GM18873 (cell line): ENCODE measurements around the gene PTPRD.

Experiments
- ATAC-seq: cut with Tn5 transposase; IDR thresholded peaks from one replicate; pipeline ENCODE4 v1.9.1; 2021; ENCODE audit warnings: mild to moderate bottlenecking, moderate library complexity, moderate number of reproducible peaks; ENCODE audit not compliant: unreplicated experiment, low FRiP score

PTPRD gene

GRCh38 chr9:8292657-8293056 lies 2320.1 kb downstream of the PTPRD start:
- no peak for ATAC-seq

- ATAC-seq: no peak
Measured at GRCh38 chr9:8289681-8290080, 2323.1 kb downstream of the PTPRD start.

DNA sequence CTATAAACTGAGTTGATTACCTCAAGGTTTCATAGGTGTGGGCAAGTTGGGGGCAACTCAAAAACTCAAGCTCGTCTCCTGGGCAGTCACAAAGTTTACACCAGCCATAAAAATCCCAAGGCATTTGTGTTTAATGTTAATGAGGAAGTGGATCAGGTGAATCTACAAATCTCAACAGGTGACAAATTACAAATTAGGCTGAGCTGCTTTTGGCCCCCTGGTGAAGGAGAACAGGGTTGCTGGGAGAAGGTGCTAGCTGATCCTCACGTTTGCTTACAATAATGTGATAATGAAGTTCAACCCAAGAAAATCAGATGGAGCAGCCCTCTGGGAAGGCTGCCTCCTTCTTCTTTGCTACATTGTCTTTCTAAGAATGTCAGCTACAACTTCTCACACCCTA lies 2324.8 kb downstream of the PTPRD start:
- ATAC-seq: no peak

- ATAC-seq: no peak
Measured at GRCh38 chr9:8287501-8287900, 2325.3 kb downstream of the PTPRD start.

- no peak for ATAC-seq
Measured at GRCh38 chr9:8284884-8285283, 2327.9 kb downstream of the PTPRD start.

DNA sequence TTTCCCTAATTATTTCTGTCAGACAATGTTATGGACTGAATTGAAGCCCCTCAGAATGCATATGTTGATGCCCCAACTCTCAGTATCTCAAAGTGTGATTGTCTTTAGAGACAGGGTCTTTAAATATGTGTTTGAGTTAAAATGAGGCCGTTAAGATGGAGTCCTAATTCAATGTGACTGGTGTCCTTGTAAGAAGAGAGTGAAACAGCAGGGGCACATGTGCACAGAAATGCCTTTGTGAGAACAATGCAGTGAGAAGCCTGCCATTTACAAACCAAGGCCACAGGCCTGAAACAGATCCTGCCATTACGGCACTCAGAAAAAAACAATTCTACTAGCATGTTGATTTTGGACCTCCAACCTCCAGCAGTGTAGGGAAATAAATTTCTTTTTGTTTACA lies 2330.3 kb downstream of the PTPRD start:
- no peak for ATAC-seq

DNA sequence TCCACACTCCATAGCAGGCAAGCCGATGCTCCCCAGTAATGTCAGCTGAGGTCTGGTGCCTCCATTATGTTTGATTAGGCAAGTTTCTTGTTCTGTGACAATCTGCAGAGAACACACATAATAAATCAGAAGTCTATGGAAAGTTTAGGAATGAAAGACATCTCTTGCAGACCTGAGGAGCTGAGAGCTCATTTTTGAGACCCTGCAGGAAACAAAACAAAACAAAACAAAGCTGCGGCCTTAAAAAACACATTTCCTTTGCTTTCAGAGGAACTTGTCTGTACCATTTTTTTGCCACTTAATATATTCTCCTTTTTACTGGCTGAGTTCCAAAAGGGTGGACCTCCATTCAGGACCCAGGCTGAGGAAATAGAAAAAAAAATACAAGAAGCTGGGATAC lies 2332.0 kb downstream of the PTPRD start:
- no peak for ATAC-seq

GRCh38 chr9:8278048-8278447 lies 2334.8 kb downstream of the PTPRD start:
- ATAC-seq: no peak

DNA sequence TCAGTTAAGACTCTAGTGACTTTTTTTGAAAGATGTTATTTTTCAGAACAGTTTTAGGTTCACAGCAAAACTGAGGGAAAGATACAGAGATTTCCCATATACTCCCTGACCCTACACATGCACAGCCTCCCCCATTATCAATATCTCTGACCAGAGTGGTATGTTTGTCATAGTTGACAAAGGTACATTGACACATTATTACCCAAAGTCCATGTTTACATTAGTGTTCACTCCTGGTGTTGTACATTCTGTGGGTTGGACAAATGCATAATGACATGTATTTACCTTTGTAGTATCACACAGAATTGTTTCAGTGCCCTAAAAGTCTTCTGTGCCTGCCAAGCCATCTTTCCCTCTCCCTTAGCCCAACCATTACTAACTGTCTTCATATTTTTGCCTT lies 2342.6 kb downstream of the PTPRD start:
- no peak for ATAC-seq

- no peak for ATAC-seq
Measured at GRCh38 chr9:8268881-8269280, 2343.9 kb downstream of the PTPRD start.

GRCh38 chr9:8268216-8268878 lies 2344.5 kb downstream of the PTPRD start:
- ATAC-seq: no peak

DNA sequence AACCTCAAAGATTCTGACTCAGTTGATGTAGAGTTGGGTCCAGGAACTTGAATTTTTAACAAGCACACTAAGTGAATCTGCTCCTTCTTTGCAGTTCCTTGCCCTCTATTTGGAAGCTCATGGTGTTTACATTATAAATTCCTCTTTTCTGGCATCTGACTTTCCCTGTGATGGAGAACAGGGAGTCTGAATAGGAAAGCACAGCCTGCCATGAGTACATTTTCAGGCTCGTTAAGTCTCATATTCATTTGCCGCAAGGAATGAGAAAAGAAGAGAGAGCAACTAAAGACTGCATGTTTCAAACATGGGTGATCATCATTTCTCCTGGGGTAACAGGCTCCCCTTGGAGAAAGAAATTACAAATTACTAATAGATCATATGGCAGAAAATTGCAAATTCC lies 2345.2 kb downstream of the PTPRD start:
- ATAC-seq: no peak

GRCh38 chr9:8266861-8267260 lies 2345.9 kb downstream of the PTPRD start:
- ATAC-seq: no peak

DNA sequence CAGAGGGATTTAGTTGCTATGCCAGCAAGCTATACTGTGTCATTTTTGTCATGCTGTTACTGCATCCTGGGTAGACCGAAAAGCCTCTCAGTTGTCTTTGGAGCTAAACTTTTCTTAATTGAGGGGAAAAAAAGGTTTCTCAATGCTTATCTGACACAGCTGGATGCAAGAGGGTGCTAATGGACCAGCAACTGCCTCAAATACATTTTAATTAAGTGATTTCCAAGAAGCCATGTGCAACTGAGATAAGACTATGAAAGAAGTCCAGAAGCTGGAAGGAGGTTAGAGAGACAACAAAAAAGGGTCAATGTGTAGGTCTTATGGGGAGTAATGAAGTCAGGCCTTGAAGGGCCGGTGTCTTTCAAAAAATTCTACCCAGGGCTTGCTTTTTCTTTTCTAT lies 2347.5 kb downstream of the PTPRD start:
- no peak for ATAC-seq
